SK-N-MC (cell line): Measurements from ENCODE around the gene VIT.

Source experiments
- EZH2 ChIP-seq: fragments of 200-600 bp; sonication (generic); IDR thresholded peaks from one replicate; pipeline ENCODE4 v1.6.1; 2017; ENCODE audit warnings: antibody characterized with exemption
- FOXP2 ChIP-seq: optimal IDR thresholded peaks from 2 replicates; pipeline ENCODE3; 2011; ENCODE audit warnings: mild to moderate bottlenecking, moderate library complexity; ENCODE audit not compliant: insufficient read depth; ENCODE audit errors: extremely low read length, control extremely low read depth
- POLR2AphosphoS5 ChIP-seq: IDR thresholded peaks from 2 replicates; pipeline ENCODE4 v1.6.1; 2012; ENCODE audit warnings: mild to moderate bottlenecking, low read depth, low read length, borderline replicate concordance

- no peak for TF ChIP-seq POLR2AphosphoS5
- TF ChIP-seq EZH2: no peak
- TF ChIP-seq FOXP2: no peak
Measured at GRCh38 chr2:36653967-36654694, 42.4 kb upstream of the VIT start.
